NCI-H748 (cell line): Measurements from ENCODE around the gene MRPL16.
"Not testable (repeated sequence)": the region's sequence is repeated elsewhere in the genome, so short reads cannot be mapped to it uniquely, and the experiment has no call there.

Experiments
- DNase-seq: peaks from one replicate; lab custom pipeline; 2025; ENCODE audit not compliant: unreplicated experiment; lab: John Stamatoyannopoulos, UW

The MRPL16 gene

DNA sequence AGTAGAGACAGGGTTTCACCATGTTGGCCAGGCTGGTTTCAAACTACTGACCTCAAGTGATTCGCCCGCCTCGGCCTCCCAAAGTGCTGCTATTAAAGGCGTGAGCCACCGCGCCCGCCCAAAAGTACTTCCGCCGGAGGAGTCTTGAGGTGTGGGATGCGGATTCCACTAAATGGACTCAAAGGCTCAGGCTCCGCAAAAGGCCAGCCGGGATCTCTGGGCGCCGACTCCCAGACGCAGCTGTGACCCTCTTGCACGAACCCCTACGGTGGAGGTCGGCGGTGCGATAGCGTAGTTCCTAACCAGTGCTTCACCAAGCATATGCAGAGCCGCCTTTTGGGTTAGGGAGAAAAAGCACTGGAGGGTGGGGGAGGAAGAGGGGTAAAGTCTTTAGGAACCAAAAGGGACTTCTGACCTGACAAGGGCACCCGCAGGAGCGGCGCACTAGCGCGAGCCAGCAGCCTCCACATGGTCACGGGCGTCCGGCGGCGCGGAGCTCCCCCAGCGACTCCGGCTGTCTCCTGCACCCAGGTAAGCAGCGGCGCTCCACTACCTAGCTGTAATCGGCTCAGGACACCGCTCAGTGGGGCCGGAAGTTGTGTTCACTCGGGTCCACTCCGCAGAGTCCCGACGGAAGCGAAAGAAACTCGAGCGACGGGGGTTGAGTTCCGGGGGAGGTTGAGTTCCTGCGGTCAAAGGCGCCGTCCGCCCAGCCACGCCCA, at the start of gene MRPL16:
Gene MRPL16 (minus strand): TSS at position 590 of the 722 bp plus-strand sequence. CDS start 120 bp downstream, at position 470.
- DNase-seq = peak; percentile 96

DNA sequence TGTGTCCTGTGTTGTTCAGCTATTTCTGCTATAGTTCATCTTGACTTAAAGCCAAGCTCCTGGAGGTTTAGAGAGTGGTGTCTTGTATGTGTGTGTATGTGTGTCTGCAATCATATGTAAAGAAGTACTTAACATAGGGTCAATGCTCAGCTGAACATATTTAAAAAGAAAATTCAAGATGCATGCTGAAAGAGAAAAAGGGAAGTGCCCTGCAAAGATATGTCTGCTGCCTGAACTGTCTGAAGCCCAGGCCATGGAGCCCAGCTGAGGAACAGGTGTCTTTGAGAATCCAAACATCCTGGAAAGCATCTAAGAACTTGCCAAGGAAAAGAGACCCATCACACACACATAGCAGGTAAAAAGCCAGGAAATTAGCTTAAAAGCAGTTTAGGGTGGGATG, 49.1 kb upstream of the MRPL16 start:
- no peak for DNase-seq

DNA sequence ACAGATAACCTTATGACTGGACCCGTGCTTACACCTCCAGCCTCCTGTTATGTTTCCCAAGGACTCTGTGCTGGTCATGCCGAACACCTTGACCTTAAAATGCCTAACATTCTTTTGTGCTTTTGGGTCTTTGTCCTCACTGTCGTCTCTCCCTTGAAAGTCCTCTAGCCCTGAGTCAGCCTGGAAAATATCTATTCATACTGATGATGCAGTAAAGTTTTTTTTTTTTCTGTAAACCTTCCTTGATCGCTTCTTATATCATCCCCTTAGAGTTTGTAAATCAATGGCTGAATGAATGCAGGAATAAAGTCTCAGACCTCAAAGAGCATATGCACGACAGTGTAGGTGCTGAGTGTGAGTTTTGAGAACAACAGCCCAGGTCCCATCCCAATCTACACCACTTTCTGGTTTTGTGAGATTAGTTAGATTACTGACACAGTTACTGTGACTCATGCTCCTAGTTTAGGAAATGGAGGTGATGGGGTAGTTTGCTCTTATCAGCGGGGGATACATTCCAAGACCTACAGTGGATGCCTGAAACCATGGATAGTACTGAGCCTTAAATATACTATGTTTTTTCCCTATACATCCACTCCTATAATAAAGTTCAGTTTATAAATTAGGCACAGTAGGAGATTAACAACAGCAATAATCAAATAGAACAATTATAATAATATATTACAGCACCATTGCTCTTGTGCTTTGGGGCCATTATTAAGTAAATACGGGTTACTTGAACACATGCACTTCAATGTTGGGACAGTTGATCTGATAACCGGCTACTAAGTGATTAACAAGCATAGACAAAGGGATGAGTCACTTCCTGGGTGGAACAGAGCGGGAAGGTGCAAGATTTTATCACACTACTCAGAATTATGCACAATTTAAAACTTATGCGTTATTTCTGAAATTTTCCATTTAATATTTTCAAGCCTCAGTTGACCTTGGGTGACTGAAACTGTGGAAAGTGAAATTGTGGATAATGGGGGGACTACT, 47.2 kb upstream of the MRPL16 start:
- DNase-seq = no peak

DNA sequence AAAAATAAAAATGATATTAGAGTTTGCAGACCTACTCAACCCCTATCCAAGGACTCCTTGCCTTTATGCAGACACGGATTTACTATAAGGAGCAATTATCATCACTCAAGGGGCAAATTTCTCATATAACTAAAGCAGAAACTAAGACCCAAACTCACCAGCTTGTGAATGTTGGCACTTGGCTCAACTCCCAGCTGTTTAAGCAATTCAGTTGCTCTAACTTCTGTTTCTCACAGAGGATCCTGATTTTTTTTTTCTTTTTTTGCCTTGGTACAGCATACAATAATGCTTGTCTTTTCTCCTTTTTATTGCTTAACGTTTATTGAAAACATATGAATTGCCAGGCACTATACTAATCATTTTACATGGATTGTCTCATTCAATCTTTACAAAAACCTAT, 44.3 kb upstream of the MRPL16 start:
- DNase-seq = no peak

GRCh38 chr11:59851416-59851815, 40.8 kb upstream of the MRPL16 start:
- DNase-seq = not testable (repeated sequence)

DNA sequence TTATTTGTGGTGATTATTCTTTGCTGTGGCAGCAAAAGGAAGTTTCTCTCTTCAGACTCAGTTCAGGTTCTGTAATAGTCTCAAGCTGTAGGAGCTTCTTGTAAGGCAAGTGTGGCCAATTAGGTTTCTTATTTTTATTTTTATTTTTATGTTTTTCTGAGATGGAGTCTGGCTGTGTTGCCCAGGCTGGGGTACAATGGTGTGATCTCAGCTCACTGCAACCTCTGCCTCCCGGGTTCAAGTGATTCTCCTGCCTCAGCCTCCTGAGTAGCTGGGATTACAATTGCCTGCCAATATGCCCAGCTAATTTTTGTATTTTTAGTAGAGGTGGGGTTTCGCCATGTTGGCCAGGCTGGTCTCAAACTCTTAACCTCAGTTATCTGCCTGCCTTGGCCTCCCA, 39.0 kb upstream of the MRPL16 start:
- not testable (repeated sequence) for DNase-seq

DNA sequence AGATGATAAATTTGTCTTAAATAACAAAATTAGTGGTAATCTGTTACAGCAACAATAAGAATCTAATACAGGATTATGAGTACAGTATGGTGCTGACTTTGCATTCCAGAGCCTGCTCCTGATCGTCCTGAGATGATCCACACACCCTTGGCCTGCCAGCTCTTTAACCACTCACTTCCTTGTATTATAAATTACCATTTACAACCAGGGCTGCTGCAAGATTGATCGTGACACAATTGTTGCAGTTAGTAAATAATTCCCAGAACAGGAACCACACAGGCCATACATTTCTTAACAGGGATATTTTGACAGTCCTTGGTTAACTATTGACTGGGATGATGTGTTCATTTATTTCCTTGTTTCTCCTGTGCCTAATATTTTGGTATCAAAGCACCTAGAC, 38.6 kb upstream of the MRPL16 start:
- no peak for DNase-seq

GRCh38 chr11:59848439-59848838, 37.9 kb upstream of the MRPL16 start:
- DNase-seq = not testable (repeated sequence)

DNA sequence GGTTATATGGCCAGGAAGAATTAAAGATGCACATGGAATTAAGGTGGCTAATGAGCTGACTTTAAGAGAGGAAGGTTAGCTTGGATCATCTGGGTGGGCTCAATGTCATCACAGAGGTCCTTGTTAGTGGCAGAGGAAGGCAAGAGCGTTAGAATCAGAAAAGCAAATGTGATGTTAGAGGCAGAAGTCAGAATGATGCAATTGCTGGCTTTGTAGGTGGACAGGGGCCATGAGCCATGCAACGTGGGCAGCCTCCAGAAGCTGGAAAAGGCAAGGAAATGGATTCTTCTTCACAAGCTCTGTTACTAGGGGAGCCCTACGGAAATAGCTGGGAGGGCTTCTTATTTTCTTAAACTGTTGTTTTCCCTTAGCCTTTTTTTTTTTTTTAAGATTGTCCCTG, 37.0 kb upstream of the MRPL16 start:
- DNase-seq = no peak

DNA sequence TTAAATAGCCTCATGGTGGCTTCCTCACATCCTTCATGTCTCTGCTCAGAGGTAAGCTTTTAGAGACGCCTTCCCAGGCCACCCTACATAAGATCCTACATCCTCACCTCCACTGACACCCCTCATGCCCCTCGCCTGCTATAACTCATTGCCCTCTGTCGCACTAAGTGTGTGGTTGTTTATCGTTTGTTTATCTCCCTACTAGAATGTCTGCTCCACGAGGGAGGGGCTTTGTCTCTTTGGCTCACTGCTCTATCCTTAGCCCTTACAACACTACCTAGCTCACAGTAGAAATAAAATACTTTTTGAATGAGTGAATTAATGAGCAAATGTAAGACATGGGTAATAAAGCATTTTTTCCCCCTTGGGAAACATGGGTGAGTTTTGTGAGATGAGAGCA, 36.0 kb upstream of the MRPL16 start:
- DNase-seq = no peak

DNA sequence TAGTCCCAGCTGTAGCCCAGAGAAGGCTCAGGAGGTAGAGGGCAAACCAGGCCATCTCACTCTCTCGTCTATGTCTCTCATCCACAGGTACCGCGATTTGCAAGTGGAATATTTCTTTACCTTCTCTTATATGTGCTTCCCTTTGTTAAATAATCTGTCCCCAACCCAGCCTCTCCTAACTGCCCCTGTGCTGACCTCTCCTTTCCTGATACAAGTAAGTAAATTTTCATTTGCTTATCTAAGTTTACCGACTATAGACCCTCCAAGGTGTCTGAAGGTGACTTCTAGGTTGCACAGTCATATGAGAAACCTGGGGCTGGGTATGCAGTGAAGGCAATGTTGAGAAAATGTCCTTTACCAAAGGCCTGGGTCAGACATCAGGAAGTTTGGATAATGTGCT, 34.8 kb upstream of the MRPL16 start, which contains the start of gene CBLIF:
Gene CBLIF (minus strand): TSS at position 101 of the 400 bp plus-strand sequence. CDS start 46 bp downstream, at position 55.
- no peak for DNase-seq

- DNase-seq = no peak
Measured at GRCh38 chr11:59842316-59842715, 31.7 kb upstream of the MRPL16 start.

DNA sequence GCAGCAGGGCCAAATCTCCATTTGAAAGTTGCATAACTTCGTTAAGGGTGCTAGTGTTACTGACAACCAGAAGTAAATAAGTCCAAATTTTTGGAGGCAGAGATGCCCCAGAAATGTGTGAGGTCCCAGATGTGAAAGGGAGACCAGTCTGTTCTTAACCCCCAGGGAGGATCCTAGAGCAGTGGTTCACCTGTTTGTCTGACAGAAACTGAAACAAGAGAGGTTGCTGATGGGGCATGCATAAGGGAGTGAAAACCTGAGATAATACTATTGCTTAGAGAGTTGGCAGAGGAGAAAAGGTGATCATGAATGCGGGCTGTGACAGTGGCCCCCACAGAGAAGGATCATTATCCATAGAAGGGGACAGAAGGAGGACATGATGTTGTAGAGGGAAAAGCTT, 30.9 kb upstream of the MRPL16 start:
- DNase-seq = no peak

GRCh38 chr11:59839615-59840014, 29.0 kb upstream of the MRPL16 start:
- no peak for DNase-seq

GRCh38 chr11:59833602-59834001, 23.0 kb upstream of the MRPL16 start:
- no peak for DNase-seq

- no peak for DNase-seq
Measured at GRCh38 chr11:59829358-59829757, 18.8 kb upstream of the MRPL16 start.

- DNase-seq = peak; percentile 73
Measured at GRCh38 chr11:59822989-59823566, 12.5 kb upstream of the MRPL16 start.

GRCh38 chr11:59818572-59818971, 8.0 kb upstream of the MRPL16 start:
- DNase-seq = no peak

DNA sequence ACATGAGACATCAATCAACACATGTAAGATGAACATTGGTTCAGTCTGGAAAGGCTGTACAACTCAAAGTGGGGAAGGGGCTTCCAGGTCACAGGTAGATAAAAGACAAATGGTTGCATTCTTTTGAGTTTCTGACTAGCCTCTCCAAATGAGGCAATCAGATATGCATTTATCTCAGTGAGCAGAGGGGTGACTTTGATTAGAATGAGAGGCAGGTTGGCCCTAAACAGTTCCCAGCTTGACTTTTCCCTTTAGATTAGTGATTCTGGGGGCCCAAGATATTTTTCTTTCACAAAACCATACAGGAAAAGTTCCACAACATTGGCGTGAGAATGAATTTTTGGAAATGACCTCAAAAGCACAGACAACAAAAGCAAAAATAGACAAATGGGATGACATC, 5.9 kb upstream of the MRPL16 start:
- not testable (repeated sequence) for DNase-seq

DNA sequence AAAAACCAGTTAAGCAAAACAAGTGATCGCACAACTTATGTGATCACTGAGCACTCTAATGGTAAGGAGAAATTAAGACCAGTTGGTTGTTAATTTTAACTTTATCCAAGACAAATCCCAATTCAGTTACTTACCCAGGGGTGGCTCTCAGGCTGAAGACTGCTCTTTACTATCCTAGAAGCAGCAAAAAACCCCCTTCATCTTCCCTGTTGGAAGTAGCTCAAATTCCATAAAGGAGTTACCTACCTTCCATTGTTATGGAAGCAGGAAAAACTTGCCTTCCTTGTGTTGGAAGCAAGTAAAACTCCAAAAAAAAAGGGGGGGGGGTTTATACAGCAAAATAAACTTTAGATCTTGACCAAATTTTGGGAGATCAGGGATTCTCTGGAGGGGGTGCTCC, 5.2 kb upstream of the MRPL16 start:
- no peak for DNase-seq

- no peak for DNase-seq
Measured at GRCh38 chr11:59814021-59814420, 3.4 kb upstream of the MRPL16 start.
